NCI-H82 treated with DMSO at 0.1 percent for 48 hours (cell line): ENCODE data around the gene ARMH3.

ENCODE experiments used
- DNase-seq: peaks from one replicate; lab custom pipeline; 2025; ENCODE audit not compliant: unreplicated experiment; lab: John Stamatoyannopoulos, UW

ARMH3 gene, protein sequence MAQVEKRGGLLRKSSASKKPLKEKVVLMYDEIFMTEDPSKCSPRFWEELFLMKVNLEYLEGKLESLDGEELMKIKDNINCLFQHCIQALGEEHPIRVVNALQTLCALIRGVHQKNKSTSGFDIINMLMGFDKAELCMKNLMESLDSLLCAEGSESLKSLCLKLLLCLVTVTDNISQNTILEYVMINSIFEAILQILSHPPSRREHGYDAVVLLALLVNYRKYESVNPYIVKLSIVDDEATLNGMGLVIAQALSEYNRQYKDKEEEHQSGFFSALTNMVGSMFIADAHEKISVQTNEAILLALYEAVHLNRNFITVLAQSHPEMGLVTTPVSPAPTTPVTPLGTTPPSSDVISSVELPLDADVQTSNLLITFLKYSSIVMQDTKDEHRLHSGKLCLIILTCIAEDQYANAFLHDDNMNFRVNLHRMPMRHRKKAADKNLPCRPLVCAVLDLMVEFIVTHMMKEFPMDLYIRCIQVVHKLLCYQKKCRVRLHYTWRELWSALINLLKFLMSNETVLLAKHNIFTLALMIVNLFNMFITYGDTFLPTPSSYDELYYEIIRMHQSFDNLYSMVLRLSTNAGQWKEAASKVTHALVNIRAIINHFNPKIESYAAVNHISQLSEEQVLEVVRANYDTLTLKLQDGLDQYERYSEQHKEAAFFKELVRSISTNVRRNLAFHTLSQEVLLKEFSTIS

DNA sequence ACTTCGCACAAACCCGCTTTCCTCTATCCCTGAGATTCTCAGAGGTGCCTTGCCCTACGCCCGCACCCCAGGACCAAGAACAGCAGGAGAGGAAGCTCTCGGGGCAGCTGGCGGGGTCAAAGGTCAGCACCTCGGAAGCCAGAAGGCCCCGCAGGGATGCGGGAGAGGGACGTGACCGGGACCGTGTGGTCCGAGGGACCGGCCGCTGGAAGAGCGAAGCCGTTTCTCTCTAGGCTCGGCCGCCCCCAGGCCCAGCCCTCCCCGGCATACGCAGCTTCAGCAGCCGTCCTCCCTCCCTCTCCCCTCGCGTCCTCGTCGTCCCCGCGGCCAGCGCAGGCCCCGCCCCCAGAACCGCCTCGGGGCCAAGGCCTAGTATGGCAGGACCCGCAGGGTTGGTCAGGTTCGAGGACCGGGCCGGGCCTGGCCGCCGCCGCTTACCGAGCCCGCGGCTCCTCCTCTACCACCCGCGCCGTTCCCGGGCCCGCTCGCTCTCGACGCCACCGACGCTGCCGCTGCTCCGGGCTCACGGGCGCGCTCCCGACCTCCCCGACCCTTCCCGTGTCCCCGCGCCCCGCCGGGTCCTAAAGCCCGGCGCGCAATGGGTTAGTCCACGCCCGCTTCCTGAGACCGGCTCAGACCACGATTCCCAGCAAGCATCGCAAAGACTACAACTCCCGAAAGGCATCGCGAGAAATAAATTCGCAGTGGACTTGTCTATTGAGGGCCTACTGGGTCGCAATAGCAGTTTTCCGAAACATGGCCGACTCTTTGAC lies at the start of gene ARMH3:
TSS of gene ARMH3 (minus strand) at position 527 of the 773 bp plus-strand sequence. CDS start 16,059 bp downstream, outside the sequence.
- DNase-seq, result peak; percentile 84

DNA sequence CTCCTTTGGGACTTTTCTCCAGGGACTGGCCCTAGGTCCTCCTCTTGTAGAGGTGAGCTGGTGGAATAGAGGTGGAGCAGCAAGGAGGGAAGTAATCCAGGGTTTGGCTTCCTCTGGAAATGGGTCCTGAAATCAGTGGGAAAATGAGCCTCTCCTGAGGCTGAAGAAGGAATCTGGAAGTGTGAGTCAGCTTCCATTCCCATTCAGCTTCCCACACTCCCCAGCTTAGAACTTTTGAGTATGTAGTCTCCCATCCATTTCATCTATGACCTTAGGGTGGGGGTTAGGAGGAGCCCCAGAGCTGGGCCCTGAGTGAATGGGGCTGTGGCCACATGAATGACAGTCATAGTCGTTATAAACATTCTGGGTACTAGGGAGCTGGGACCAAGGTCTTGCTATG lies 46.4 kb upstream of the ARMH3 start:
- DNase-seq, result no peak

- no peak for DNase-seq
These were observed 45.2 kb upstream of the ARMH3 start for GRCh38 chr10:102101152-102101551.

- no peak for DNase-seq
These were observed 40.5 kb upstream of the ARMH3 start for GRCh38 chr10:102096449-102096848.

GRCh38 chr10:102090772-102091171 lies 34.8 kb upstream of the ARMH3 start:
- DNase-seq, result no peak

GRCh38 chr10:102086196-102086595 lies 30.2 kb upstream of the ARMH3 start:
- DNase-seq, result no peak

- DNase-seq, result no peak
These were observed 29.4 kb upstream of the ARMH3 start for GRCh38 chr10:102085336-102085735.

DNA sequence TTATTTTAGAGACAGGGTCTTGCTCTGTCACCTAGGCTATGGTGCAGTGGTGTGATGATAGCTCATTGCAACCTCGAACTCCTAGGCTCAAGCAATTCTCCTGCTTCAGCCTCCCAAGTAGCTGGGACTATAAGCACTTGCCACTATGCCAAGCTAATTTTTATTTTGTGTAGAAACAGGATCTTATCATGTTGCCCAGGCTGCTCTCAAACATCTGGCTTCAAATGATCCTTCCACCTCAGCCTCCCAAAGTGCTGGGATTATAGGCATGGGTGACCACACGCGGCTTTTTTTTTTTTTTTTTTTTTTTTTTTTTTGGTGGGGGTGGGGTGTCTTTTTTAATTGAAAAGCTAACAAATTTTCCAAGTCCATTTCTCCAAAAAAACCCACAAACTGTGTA lies 27.6 kb upstream of the ARMH3 start:
- no peak for DNase-seq

- DNase-seq, result peak; percentile 56
These were observed 16.9 kb upstream of the ARMH3 start for GRCh38 chr10:102072673-102073527.

GRCh38 chr10:102069071-102069470 lies 13.1 kb upstream of the ARMH3 start:
- DNase-seq, result no peak

GRCh38 chr10:102068216-102068615 lies 12.2 kb upstream of the ARMH3 start:
- no peak for DNase-seq

GRCh38 chr10:102067091-102067916 lies 11.3 kb upstream of the ARMH3 start:
- DNase-seq, result no peak

DNA sequence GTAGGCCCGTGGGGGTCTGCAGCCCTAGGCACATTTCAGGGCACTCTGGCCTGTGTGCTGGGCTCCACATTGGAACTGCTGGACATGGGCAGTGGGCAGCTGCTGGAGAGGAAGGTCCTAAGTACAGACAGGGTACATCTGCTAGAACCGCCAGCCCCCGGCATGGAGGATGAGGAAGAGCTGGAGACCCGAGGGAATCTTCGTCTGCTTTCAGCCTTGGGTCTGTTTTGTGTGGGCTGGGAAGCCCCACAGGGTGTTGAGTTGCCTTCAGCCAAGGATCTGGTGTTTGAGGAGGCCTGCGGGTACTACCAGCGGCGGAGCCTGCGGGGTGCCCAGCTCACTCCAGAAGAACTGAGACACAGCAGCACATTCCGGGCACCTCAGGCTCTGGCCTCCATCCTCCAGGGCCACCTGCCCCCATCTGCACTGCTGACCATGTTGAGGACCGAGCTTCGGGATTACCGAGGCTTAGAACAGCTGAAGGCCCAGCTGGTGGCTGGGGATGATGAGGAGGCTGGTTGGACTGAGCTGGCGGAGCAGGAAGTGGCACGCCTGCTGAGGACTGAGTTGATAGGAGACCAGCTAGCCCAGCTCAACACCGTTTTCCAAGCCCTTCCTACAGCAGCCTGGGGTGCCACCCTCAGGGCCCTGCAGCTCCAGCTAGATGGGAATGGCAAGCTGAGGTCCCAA lies 10.6 kb upstream of the ARMH3 start:
- peak; percentile 38 for DNase-seq

- DNase-seq, result no peak
These were observed 9.8 kb upstream of the ARMH3 start for GRCh38 chr10:102065561-102066398.

DNA sequence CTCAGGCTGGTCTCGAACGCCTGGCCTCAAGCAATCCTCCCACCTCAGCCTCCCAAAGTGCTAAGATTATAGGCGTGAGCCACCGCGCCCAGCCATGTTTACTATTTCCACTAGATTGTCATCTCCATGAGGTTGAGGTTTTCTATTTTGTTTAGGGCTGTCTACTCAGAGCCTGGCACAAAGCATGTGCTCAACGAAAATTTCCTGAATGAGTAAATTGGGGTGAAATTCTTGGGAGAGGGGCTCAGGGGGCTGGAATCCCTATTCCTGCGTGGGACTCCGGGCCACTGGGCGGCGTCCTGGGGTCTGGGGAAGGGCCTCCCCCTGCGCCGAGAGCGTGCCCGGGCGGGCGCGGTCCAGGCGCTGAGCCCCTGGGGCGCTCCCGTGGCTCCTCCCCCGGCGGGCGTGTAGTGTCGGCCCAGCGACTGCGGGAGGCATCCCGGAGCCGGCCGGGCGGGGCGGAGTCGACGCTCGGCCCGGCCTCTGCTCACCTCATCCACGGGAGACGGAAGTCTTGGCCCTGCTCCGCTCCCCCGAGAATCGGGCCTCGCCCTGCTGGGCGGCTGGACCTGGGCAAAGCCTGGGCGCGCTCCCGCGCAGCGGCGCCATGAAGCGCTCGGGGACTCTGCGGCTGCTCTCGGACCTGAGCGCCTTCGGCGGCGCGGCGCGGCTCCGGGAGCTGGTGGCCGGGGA lies 9.0 kb upstream of the ARMH3 start, which contains the start of gene HPS6:
TSS of gene HPS6 (plus strand) at position 482 of the 693 bp plus-strand sequence. CDS start at position 608, 126 bp downstream.
- DNase-seq, result peak; percentile 12

DNA sequence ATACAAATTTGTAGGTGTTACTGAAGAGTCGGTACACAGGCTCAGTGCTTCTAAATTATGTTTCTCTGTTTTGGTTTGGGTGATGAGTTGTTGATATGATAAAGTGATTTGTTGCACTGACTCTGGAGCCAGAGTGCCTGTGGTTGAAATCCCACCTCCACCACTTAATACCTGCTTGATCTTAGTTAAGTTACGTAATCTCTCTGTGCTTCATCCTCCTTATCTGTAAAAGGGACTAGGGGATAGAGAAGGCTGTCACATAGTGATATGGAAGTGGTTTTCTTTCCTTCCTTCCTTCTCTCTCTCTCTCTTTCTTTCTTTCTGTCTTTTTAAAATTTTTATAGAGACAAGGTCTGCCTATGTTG lies 8.5 kb upstream of the ARMH3 start:
- no peak for DNase-seq

GRCh38 chr10:102059987-102060386 lies 4.0 kb upstream of the ARMH3 start:
- DNase-seq, result no peak
